KMS-11 (cell line): ENCODE data around the gene CDC42BPA.

Experiments used
- H2AFZ ChIP-seq: fragments of 200-600 bp; sonication (generic); 2 replicates; pipeline ENCODE4 v1.6.1; 2016; ENCODE audit warnings: antibody characterized with exemption, mixed run types, low read depth
- H3K27ac ChIP-seq: fragments of 200-600 bp; sonication (generic); 2 replicates; pipeline ENCODE4 v1.6.1; 2016; ENCODE audit warnings: mild to moderate bottlenecking, mixed run types
- H3K27me3 ChIP-seq: fragments of 200-600 bp; sonication (generic); 2 replicates; pipeline ENCODE4 v1.6.1; 2017; ENCODE audit warnings: mild to moderate bottlenecking, low read depth, mixed run types, moderate library complexity; ENCODE audit not compliant: insufficient read depth
- H3K36me3 ChIP-seq: fragments of 200-600 bp; sonication (generic); 2 replicates; pipeline ENCODE4 v1.6.1; 2017; ENCODE audit warnings: mild to moderate bottlenecking, mixed run types; ENCODE audit not compliant: insufficient read depth
- H3K4me1 ChIP-seq: fragments of 200-600 bp; sonication (generic); 2 replicates; pipeline ENCODE4 v1.6.1; 2016; ENCODE audit warnings: mild to moderate bottlenecking, low read depth, mixed run types; ENCODE audit not compliant: poor library complexity, severe bottlenecking
- H3K4me2 ChIP-seq: fragments of 200-600 bp; sonication (generic); 2 replicates; pipeline ENCODE4 v1.7.0; 2016; ENCODE audit warnings: mild to moderate bottlenecking, mixed run types
- H3K4me3 ChIP-seq: fragments of 200-600 bp; sonication (generic); IDR thresholded peaks from 2 replicates; pipeline ENCODE4 v1.6.1; 2017; ENCODE audit warnings: low read depth, low read length, mixed read lengths; ENCODE audit not compliant: insufficient read depth
- H3K79me2 ChIP-seq: fragments of 200-600 bp; sonication (generic); 2 replicates; pipeline ENCODE4 v1.6.1; 2016; ENCODE audit warnings: low read depth, mixed run types; ENCODE audit not compliant: insufficient read depth
- H3K9ac ChIP-seq: fragments of 200-600 bp; sonication (generic); 2 replicates; pipeline ENCODE4 v1.6.1; 2016; ENCODE audit warnings: mild to moderate bottlenecking, mixed run types
- H4K20me1 ChIP-seq: fragments of 200-600 bp; sonication (generic); 2 replicates; pipeline ENCODE4 v1.6.1; 2016; ENCODE audit warnings: mild to moderate bottlenecking, mixed run types; ENCODE audit not compliant: insufficient read depth
- TF ChIP-seq, protein P1 (sequence below): fragments of 200-600 bp; sonication (generic); conservative IDR thresholded peaks from 2 replicates; pipeline ENCODE4 v1.6.1; 2017; ENCODE audit warnings: low read depth, mild to moderate bottlenecking, antibody characterized with exemption, low read length, moderate library complexity, mixed read lengths

Gene CDC42BPA

DNA sequence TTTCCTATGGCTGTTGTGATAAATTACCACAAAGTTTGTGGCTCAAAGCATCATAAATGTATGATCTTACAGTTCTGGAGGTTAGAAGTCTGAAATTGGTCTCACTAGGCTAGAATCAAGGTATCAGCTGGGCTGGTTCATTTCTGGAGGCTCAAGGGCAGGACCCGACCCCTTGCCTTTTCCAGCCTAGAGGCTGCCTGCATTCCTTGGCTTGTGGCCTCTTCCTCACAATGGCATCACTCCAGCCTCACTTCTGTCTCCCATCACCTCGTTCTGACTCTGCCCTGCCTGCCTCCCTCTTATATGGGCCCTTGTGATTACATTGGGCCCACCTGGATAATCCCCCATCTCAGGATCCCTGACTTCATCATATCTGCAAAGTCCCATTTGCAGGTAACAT, 370.2 kb downstream of the CDC42BPA start:
- Histone ChIP-seq H3K27ac (no peak overlapping the region), H3K4me2 (no peak overlapping the region), H4K20me1 (no peaks in the 10 kb centered on the region), H2AFZ (no peak overlapping the region), H3K36me3 (no peaks in the 10 kb centered on the region), H3K79me2 (peaks cover 71% of the 10 kb centered on the region; the same call in 1 of the 2 replicates), H3K9ac (no peak overlapping the region), H3K4me3 (no peak overlapping the region), H3K4me1 (peaks cover 11% of the 10 kb centered on the region), H3K27me3 (no peaks in the 10 kb centered on the region)
- TF ChIP-seq, protein P1, sequence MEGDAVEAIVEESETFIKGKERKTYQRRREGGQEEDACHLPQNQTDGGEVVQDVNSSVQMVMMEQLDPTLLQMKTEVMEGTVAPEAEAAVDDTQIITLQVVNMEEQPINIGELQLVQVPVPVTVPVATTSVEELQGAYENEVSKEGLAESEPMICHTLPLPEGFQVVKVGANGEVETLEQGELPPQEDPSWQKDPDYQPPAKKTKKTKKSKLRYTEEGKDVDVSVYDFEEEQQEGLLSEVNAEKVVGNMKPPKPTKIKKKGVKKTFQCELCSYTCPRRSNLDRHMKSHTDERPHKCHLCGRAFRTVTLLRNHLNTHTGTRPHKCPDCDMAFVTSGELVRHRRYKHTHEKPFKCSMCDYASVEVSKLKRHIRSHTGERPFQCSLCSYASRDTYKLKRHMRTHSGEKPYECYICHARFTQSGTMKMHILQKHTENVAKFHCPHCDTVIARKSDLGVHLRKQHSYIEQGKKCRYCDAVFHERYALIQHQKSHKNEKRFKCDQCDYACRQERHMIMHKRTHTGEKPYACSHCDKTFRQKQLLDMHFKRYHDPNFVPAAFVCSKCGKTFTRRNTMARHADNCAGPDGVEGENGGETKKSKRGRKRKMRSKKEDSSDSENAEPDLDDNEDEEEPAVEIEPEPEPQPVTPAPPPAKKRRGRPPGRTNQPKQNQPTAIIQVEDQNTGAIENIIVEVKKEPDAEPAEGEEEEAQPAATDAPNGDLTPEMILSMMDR = no peak

DNA sequence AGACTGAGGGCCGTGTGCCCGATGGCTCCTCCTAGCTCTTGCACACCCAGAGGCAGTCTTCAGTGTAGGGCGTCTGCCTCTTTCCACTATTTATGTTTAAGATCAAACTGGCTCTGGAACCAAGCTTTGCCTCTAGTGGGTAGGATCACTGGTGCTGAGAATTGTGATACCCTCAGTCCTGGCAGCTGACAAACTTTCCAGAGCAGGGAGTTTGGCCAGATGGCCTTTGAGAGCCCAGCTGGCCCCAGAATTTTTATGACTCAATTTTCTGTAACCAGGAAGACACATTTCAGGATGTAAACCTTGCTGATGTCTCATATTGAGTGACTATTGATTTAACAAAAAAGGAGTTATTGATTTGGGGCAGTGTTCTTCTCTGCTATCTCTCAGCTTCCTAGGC, 371.5 kb downstream of the CDC42BPA start:
- Histone ChIP-seq H3K36me3 (no peaks in the 10 kb centered on the region), H3K4me1 (peaks cover 11% of the 10 kb centered on the region), H3K27me3 (no peaks in the 10 kb centered on the region), H3K4me2 (no peak overlapping the region), H4K20me1 (no peaks in the 10 kb centered on the region), H3K27ac (no peak overlapping the region), H2AFZ (no peak overlapping the region), H3K79me2 (peaks cover 78% of the 10 kb centered on the region; the same call in 1 of the 2 replicates), H3K4me3 (no peak overlapping the region), H3K9ac (no peak overlapping the region)
- TF ChIP-seq, protein P1 = no peak

DNA sequence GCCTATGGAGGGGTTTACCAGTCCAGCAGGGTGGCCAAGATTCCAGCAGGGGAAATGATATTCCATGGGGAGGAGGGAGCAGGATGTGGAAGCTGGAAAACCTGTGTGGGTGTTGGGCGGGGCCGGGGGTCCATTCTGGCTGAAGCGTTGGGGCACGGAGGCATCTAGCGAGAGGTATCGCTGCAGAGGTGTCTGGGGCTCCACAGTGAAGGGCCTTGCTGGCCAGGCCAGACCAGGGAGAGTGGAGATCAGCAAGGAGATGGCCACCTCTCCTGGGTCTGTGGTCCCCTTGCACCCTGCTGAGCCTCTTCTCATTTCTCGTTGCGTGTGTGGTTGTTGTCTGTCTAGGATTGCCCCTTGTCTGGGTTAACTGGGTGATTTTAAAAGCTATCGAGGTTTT, 372.0 kb downstream of the CDC42BPA start:
- TF ChIP-seq, protein P1 = no peak
- no peak overlapping the region for H3K4me3 ChIP-seq
- no peaks in the 10 kb centered on the region for H3K27me3 ChIP-seq
- no peak overlapping the region for H3K9ac ChIP-seq
- H2AFZ ChIP-seq = no peak overlapping the region
- peaks cover 11% of the 10 kb centered on the region for H3K4me1 ChIP-seq
- H3K27ac ChIP-seq = no peak overlapping the region
- H3K4me2 ChIP-seq = no peak overlapping the region
- H4K20me1 ChIP-seq = no peaks in the 10 kb centered on the region
- H3K36me3 ChIP-seq = no peaks in the 10 kb centered on the region
- peaks cover 78% of the 10 kb centered on the region; the same call in 1 of the 2 replicates for H3K79me2 ChIP-seq

DNA sequence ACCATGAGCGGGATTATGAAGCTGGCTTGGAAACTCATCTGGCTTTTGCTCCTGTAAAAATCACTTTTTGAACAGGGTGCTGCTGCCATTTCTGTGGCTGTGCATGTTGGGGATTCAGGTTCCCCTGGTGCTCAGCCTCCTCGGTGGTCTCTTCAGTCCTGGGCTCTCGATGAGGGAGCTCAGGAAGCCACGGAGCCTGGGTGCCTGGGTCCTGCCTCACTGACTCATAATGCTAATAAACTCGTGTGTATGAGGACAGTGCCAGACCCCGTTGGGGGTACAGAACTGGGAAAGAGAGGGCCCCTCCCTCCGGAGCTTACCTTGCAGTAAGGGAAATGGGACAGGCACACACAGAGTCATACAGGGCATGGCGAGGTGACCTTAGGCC, 372.4 kb downstream of the CDC42BPA start:
- Histone ChIP-seq H3K36me3 (no peaks in the 10 kb centered on the region), H3K27me3 (no peaks in the 10 kb centered on the region), H3K79me2 (peaks cover 78% of the 10 kb centered on the region; the same call in 1 of the 2 replicates), H3K27ac (no peak overlapping the region), H3K4me3 (no peak overlapping the region), H3K4me1 (peaks cover 16% of the 10 kb centered on the region), H3K4me2 (no peak overlapping the region), H2AFZ (no peak overlapping the region), H3K9ac (no peak overlapping the region), H4K20me1 (no peaks in the 10 kb centered on the region)
- TF ChIP-seq, protein P1 = no peak
